Measurements from ENCODE around the gene MYH2.

GRCh38 chr17:10516638-10517037, 32.8 kb downstream of the MYH2 start:
- no peak for TF ChIP-seq POLR2A (IDR thresholded peaks at IDR 0.05)
- no peak for TF ChIP-seq CTCF (IDR thresholded peaks at IDR 0.05)
- no peak for TF ChIP-seq EP300 (IDR thresholded peaks at IDR 0.05)
